ENCODE results near the gene RPP25. TPM values are rescaled to one million over a fixed set of nuclear protein-coding genes. Genes with fewer than 3 reads are reported as not detected.

The RPP25 gene
- total RNA-seq, 1 experiment from 2014 or later, result 22.5 TPM

GRCh38 chr15:74962219-74962618 lies 5.6 kb upstream of the RPP25 start:
- no peaks in the 10 kb centered on the region for H3K9me3 ChIP-seq (ENCODE audit: low read depth, low read length, poor library complexity, severe bottlenecking)
- DNase-seq (ENCODE audit: low spot score), result no peak
- CTCF ChIA-PET, result no interaction called here
- H3K27me3 ChIP-seq (replicated peaks; ENCODE audit: insufficient read depth, low read depth, low read length, poor library complexity), result no peaks in the 10 kb centered on the region
- TF ChIP-seq CTCF (conservative IDR thresholded peaks at IDR 0.05; ENCODE audit: low read depth, low read length) (no peak), EZH2 (IDR thresholded peaks at IDR 0.05; ENCODE audit: borderline replicate concordance, low read depth, low read length, poor library complexity, severe bottlenecking) (no peak)
- peaks cover 49% of the 10 kb centered on the region for H3K4me1 ChIP-seq (ENCODE audit: insufficient read depth, low read length, poor library complexity, severe bottlenecking)
- no TSS peak for BruUV-seq (replicated peaks)
- intact Hi-C loops (cut with micrococcal nuclease; ENCODE audit: unreplicated experiment), result no loop called here
- no peak overlapping the region for H3K27ac ChIP-seq (ENCODE audit: low read depth, low read length, poor library complexity, severe bottlenecking)
- no peaks in the 10 kb centered on the region for H3K36me3 ChIP-seq (ENCODE audit: insufficient read depth, low read length, poor library complexity, severe bottlenecking)
- H3K4me3 ChIP-seq (ENCODE audit: low read depth, low read length, poor library complexity, severe bottlenecking), result no peak overlapping the region
- POLR2A ChIA-PET (ENCODE audit: low non-redundant PET), result no interaction called here

GRCh38 chr15:74961616-74962015 lies 5.0 kb upstream of the RPP25 start:
- ChIA-PET CTCF (no interaction called here), POLR2A (ENCODE audit: low non-redundant PET) (no interaction called here)
- no peak overlapping the region for H3K4me3 ChIP-seq (ENCODE audit: low read depth, low read length, poor library complexity, severe bottlenecking)
- H3K4me1 ChIP-seq (ENCODE audit: insufficient read depth, low read length, poor library complexity, severe bottlenecking), result peaks cover 51% of the 10 kb centered on the region
- peak overlapping the region; percentile 18 for H3K27ac ChIP-seq (ENCODE audit: low read depth, low read length, poor library complexity, severe bottlenecking)
- H3K9me3 ChIP-seq (ENCODE audit: low read depth, low read length, poor library complexity, severe bottlenecking), result no peaks in the 10 kb centered on the region
- H3K27me3 ChIP-seq (replicated peaks; ENCODE audit: insufficient read depth, low read depth, low read length, poor library complexity), result no peaks in the 10 kb centered on the region
- intact Hi-C loops (cut with micrococcal nuclease; ENCODE audit: unreplicated experiment), result no loop called here
- DNase-seq (ENCODE audit: low spot score), result peak; percentile 49
- no TSS peak for BruUV-seq (replicated peaks)
- TF ChIP-seq CTCF (conservative IDR thresholded peaks at IDR 0.05; ENCODE audit: low read depth, low read length) (no peak), EZH2 (IDR thresholded peaks at IDR 0.05; ENCODE audit: borderline replicate concordance, low read depth, low read length, poor library complexity, severe bottlenecking) (no peak)
- H3K36me3 ChIP-seq (ENCODE audit: insufficient read depth, low read length, poor library complexity, severe bottlenecking), result no peaks in the 10 kb centered on the region

- Histone ChIP-seq H3K4me3 (ENCODE audit: low read depth, low read length, poor library complexity, severe bottlenecking) (no peak overlapping the region), H3K27me3 (replicated peaks; ENCODE audit: insufficient read depth, low read depth, low read length, poor library complexity) (no peaks in the 10 kb centered on the region), H3K27ac (ENCODE audit: low read depth, low read length, poor library complexity, severe bottlenecking) (peak overlapping the region; percentile 18), H3K9me3 (ENCODE audit: low read depth, low read length, poor library complexity, severe bottlenecking) (no peaks in the 10 kb centered on the region), H3K36me3 (ENCODE audit: insufficient read depth, low read length, poor library complexity, severe bottlenecking) (no peaks in the 10 kb centered on the region), H3K4me1 (ENCODE audit: insufficient read depth, low read length, poor library complexity, severe bottlenecking) (peaks cover 53% of the 10 kb centered on the region)
- POLR2A ChIA-PET (ENCODE audit: low non-redundant PET), result no interaction called here
- TF ChIP-seq CTCF (conservative IDR thresholded peaks at IDR 0.05; ENCODE audit: low read depth, low read length) (no peak), EZH2 (IDR thresholded peaks at IDR 0.05; ENCODE audit: borderline replicate concordance, low read depth, low read length, poor library complexity, severe bottlenecking) (no peak)
- no peak for DNase-seq (ENCODE audit: low spot score)
- intact Hi-C loops (cut with micrococcal nuclease; ENCODE audit: unreplicated experiment), result no loop called here
- BruUV-seq (replicated peaks), result no TSS peak
- CTCF ChIA-PET, result no interaction called here
Observed at GRCh38 chr15:74960995-74961588, 4.5 kb upstream of the RPP25 start.

Data from A673 (cell line).